22Rv1 (cell line): ENCODE results near the gene WDR27.

Experiments used
- H3K27ac ChIP-seq: fragments of 450-650 bp; 2 replicates; pipeline ENCODE4 v1.5.1; 2017
- CTCF ChIP-seq: fragments of 450-650 bp; IDR thresholded peaks from 2 replicates; pipeline ENCODE4 v1.5.1; 2017; ENCODE audit warnings: mild to moderate bottlenecking
- ZFX ChIP-seq: fragments of 450-650 bp; IDR thresholded peaks from 2 replicates; pipeline ENCODE4 v1.6.1; 2017; ENCODE audit warnings: antibody characterized with exemption, borderline replicate concordance

Gene WDR27

GRCh38 chr6:169455470-169455869 lies 246.4 kb downstream of the WDR27 start:
- TF ChIP-seq ZFX: no peak
- no peak overlapping the region for H3K27ac ChIP-seq

- H3K27ac ChIP-seq: no peak overlapping the region
- TF ChIP-seq CTCF: no peak
- TF ChIP-seq ZFX: no peak
Measured at GRCh38 chr6:169454872-169455204, 247.0 kb downstream of the WDR27 start.

DNA sequence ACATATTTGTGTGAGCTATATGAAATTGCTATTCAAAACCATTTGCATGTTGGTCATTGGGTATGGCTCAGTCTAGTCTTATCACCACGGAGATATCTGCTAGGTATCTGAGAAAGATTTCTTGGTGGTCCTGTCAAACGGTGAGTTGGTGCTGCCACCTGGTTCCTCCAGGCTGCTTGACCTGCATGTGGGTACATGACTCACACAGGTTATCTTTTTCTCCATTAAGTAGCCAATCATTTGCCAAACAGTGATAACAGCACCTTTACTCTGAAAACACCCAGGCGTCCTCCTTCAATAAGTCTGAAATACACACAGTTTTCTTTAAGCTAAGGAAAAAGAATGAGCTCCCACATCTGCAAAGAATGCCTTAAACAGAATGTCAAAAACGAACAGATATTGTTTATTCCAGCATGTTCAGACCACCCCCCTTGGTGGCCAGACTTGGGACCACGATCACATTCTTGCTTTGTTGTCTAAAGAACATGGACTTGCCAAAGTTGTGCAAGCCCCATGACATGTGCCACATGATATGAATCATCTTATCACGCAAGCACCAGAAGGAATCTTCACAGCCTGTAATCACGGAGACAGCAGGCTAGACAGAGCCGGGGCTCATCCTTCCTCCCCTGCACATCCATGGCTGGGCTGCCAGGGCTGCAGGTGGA lies 247.5 kb downstream of the WDR27 start:
- no peak overlapping the region for H3K27ac ChIP-seq
- TF ChIP-seq CTCF (no peak), ZFX (no peak)

GRCh38 chr6:169452869-169453620 lies 248.8 kb downstream of the WDR27 start:
- TF ChIP-seq CTCF (no peak), ZFX (no peak)
- H3K27ac ChIP-seq: peak overlapping the region; percentile 76

- TF ChIP-seq ZFX (no peak), CTCF (no peak)
- H3K27ac ChIP-seq: peak overlapping the region; percentile 76
Measured at GRCh38 chr6:169452117-169452868, 249.5 kb downstream of the WDR27 start.

DNA sequence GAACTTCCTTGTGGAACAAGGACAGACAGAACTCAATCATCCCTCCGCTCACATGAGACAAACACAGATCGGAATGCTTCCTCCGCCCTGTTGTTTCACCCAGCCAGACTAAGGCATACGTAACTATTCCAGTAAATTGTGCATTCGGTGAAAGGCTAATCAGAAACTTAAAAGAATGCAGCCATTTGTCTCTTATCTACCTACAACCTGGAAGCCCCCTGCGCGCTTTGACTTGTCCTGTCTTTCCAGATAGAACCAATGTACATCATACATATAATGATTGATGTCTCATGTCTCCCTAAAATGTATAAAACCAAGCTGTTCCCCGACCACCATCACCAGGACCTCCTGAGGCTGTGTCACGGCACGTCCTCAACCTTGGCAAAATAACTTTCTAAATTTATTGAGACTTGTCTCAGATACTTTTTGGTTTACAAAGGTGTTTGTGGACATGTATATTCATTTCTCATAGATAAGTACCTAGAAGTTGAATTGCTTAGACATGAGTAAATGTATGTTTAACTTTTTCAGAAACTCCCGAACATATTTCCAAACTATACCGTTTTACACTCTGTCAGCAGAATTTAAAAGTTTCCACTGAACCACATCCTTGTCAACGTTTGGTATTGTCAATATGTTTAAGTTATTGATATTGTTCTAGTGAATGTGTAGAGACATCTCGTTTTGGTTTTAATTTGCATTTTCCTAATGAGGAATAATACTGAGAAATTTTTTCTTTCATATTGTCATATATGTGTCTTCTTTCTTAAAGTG lies 250.6 kb downstream of the WDR27 start:
- TF ChIP-seq CTCF: no peak
- no peak for TF ChIP-seq ZFX
- peak overlapping the region; percentile 76; the same call in 1 of the 2 replicates for H3K27ac ChIP-seq

- TF ChIP-seq CTCF (no peak), ZFX (no peak)
- H3K27ac ChIP-seq: no peak overlapping the region
Measured at GRCh38 chr6:169450097-169450496, 251.7 kb downstream of the WDR27 start.
